Parathyroid adenoma (tissue), 2 donors: Measurements from ENCODE around the gene COX14.
A peak's percentile ranks its signal among the peaks of the same experiment; 100 is the strongest.

ENCODE experiments used
- H2AFZ ChIP-seq: fragments of 300-600 bp; sonication (generic); one replicate; pipeline ENCODE4 v1.7.0; 2017; ENCODE audit warnings: antibody characterized with exemption, mild to moderate bottlenecking
- H3K27ac ChIP-seq: fragments of 300-600 bp; sonication (generic); one replicate; pipeline ENCODE4 v1.7.0; 2017
- H3K27me3 ChIP-seq: fragments of 300-600 bp; sonication (generic); one replicate; pipeline ENCODE4 v1.7.0; 2017; ENCODE audit warnings: low read length; ENCODE audit not compliant: control insufficient read depth, insufficient read depth
- H3K36me3 ChIP-seq: fragments of 300-600 bp; sonication (generic); one replicate; pipeline ENCODE4 v1.7.0; 2017; ENCODE audit warnings: low read length; ENCODE audit not compliant: control insufficient read depth, insufficient read depth
- H3K4me1 ChIP-seq: fragments of 300-600 bp; sonication (generic); one replicate; pipeline ENCODE4 v1.7.0; 2017; ENCODE audit warnings: control low read depth
- H3K4me2 ChIP-seq: fragments of 300-600 bp; sonication (generic); one replicate; pipeline ENCODE4 v1.7.0; 2017; ENCODE audit warnings: low read length
- H3K4me3 ChIP-seq: fragments of 300-600 bp; sonication (generic); one replicate; pipeline ENCODE4 v1.7.0; 2017; ENCODE audit warnings: low read depth, low read length
- H3K79me2 ChIP-seq: fragments of 300-600 bp; sonication (generic); one replicate; pipeline ENCODE4 v1.7.0; 2017; ENCODE audit warnings: control low read depth
- H3K9ac ChIP-seq: fragments of 300-600 bp; sonication (generic); one replicate; pipeline ENCODE4 v1.7.0; 2017; ENCODE audit warnings: mild to moderate bottlenecking
- H3K9me3 ChIP-seq: fragments of 300-600 bp; sonication (generic); one replicate; pipeline ENCODE4 v1.7.0; 2017; ENCODE audit warnings: low read length; ENCODE audit not compliant: control insufficient read depth
- CTCF ChIP-seq: fragments of 300-600 bp; sonication (generic); IDR thresholded peaks from one replicate; pipeline ENCODE4 v1.7.0; 2017; ENCODE audit warnings: antibody characterized with exemption, mild to moderate bottlenecking
- donor health status: primary hyperparathyroidism.

Gene COX14

GRCh38 chr12:50069069-50069468, 43.0 kb upstream of the COX14 start:
- TF ChIP-seq CTCF, result no peak
- H3K79me2 ChIP-seq, result no peaks in the 10 kb centered on the region
- H3K9me3 ChIP-seq, result no peaks in the 10 kb centered on the region
- no peak overlapping the region for H3K4me3 ChIP-seq
- no peaks in the 10 kb centered on the region for H3K4me1 ChIP-seq
- H3K9ac ChIP-seq, result no peak overlapping the region
- H3K27me3 ChIP-seq, result no peaks in the 10 kb centered on the region
- H3K36me3 ChIP-seq, result no peaks in the 10 kb centered on the region
- no peak overlapping the region for H3K27ac ChIP-seq
- no peak overlapping the region for H2AFZ ChIP-seq
- H3K4me2 ChIP-seq, result no peak overlapping the region

GRCh38 chr12:50069539-50069938, 42.5 kb upstream of the COX14 start:
- H3K27ac ChIP-seq, result no peak overlapping the region
- no peak for TF ChIP-seq CTCF
- H3K79me2 ChIP-seq, result no peaks in the 10 kb centered on the region
- H3K9ac ChIP-seq, result no peak overlapping the region
- no peaks in the 10 kb centered on the region for H3K9me3 ChIP-seq
- H3K27me3 ChIP-seq, result no peaks in the 10 kb centered on the region
- H2AFZ ChIP-seq, result no peak overlapping the region
- no peak overlapping the region for H3K4me2 ChIP-seq
- no peak overlapping the region for H3K4me3 ChIP-seq
- H3K36me3 ChIP-seq, result no peaks in the 10 kb centered on the region
- H3K4me1 ChIP-seq, result no peaks in the 10 kb centered on the region

- H3K9ac ChIP-seq, result no peak overlapping the region
- H2AFZ ChIP-seq, result peak overlapping the region; percentile 30
- H3K4me2 ChIP-seq, result no peak overlapping the region
- peaks cover 6% of the 10 kb centered on the region for H3K4me1 ChIP-seq
- no peak overlapping the region for H3K4me3 ChIP-seq
- no peaks in the 10 kb centered on the region for H3K27me3 ChIP-seq
- no peaks in the 10 kb centered on the region for H3K9me3 ChIP-seq
- TF ChIP-seq CTCF, result peak; percentile 94
- no peaks in the 10 kb centered on the region for H3K79me2 ChIP-seq
- H3K27ac ChIP-seq, result no peak overlapping the region
- no peaks in the 10 kb centered on the region for H3K36me3 ChIP-seq
These were observed 41.5 kb upstream of the COX14 start for GRCh38 chr12:50070314-50071060.

- Histone ChIP-seq H3K27me3 (no peaks in the 10 kb centered on the region), H3K9me3 (no peaks in the 10 kb centered on the region), H3K4me3 (no peak overlapping the region), H3K27ac (no peak overlapping the region), H2AFZ (no peak overlapping the region), H3K9ac (no peak overlapping the region), H3K36me3 (no peaks in the 10 kb centered on the region), H3K4me1 (peaks cover 6% of the 10 kb centered on the region), H3K79me2 (no peaks in the 10 kb centered on the region), H3K4me2 (no peak overlapping the region)
- no peak for TF ChIP-seq CTCF
These were observed 39.7 kb upstream of the COX14 start for GRCh38 chr12:50072198-50072907.
